HEK293 (cell line): Measurements from ENCODE around the gene PNLDC1.

Experiments used
- CTCF ChIA-PET: fragments of 350-600 bp; formaldehyde crosslinking; extraction: SDS; loops from one replicate; lab custom pipeline; 2021; ENCODE audit warnings: antibody characterized with exemption; lab: Yijun Ruan, JAX
- POLR2A ChIA-PET: fragments of 300-600 bp; formaldehyde crosslinking; extraction: SDS; loops from one replicate; lab custom pipeline; 2020; ENCODE audit warnings: antibody characterized with exemption, inconsistent platforms; lab: Yijun Ruan, JAX
- H3K27ac ChIP-seq: fragments of 200-500 bp; sonication (Bioruptor generic); 2 replicates; pipeline ENCODE4 v1.5.1; 2014; ENCODE audit warnings: low read depth, low read length, control low read depth, inconsistent platforms; ENCODE audit errors: extremely low read depth
- H3K36me3 ChIP-seq, 2 experiments: fragments of 200-500 bp in 1 of 2; sonication (Bioruptor generic) in 1 of 2; 1 replicate in 1 of 2; 2 replicates in 1 of 2; pipeline ENCODE4 v1.5.1; 2014 to 2017; ENCODE audit warnings: inconsistent platforms in 2 of 2, low read length in 2 of 2; ENCODE audit not compliant: control insufficient read depth in 2 of 2, insufficient read depth in 1 of 2
- H3K4me1 ChIP-seq: fragments of 200-500 bp; sonication (Bioruptor generic); 2 replicates; pipeline ENCODE4 v1.5.1; 2014; ENCODE audit warnings: mild to moderate bottlenecking, low read length, inconsistent platforms; ENCODE audit not compliant: control insufficient read depth, insufficient read depth
- H3K4me3 ChIP-seq: 2 replicates; pipeline ENCODE4 v1.5.1; 2011; ENCODE audit warnings: low read depth, mild to moderate bottlenecking, control low read depth, low read length, moderate library complexity
- H3K9me3 ChIP-seq: fragments of 200-500 bp; sonication (Bioruptor generic); 2 replicates; pipeline ENCODE4 v1.5.1; 2014; ENCODE audit warnings: low read depth, low read length, inconsistent platforms; ENCODE audit not compliant: control insufficient read depth, insufficient read depth
- EGR2 ChIP-seq: fragments of 450-650 bp; formaldehyde crosslinking; IDR thresholded peaks from 2 replicates; pipeline ENCODE4 v1.5.1; 2016; ENCODE audit warnings: low read depth, missing biosample characterization, missing genetic modification characterization
- HOXA7 ChIP-seq: sonication (generic); formaldehyde crosslinking; IDR thresholded peaks from 2 replicates; pipeline ENCODE4 v1.8.1; 2022; ENCODE audit warnings: missing genetic modification reagents, borderline replicate concordance
- KLF9 ChIP-seq: fragments of 450-650 bp; formaldehyde crosslinking; IDR thresholded peaks from 2 replicates; pipeline ENCODE4 v1.5.1; 2016; ENCODE audit warnings: missing biosample characterization, missing genetic modification characterization, low read depth
- PRDM1 ChIP-seq: fragments of 450-650 bp; formaldehyde crosslinking; IDR thresholded peaks from 2 replicates; pipeline ENCODE4; 2016; ENCODE audit warnings: missing biosample characterization, missing genetic modification characterization
- YY2 ChIP-seq: fragments of 450-650 bp; formaldehyde crosslinking; IDR thresholded peaks from 2 replicates; pipeline ENCODE4 v1.5.1; 2016; ENCODE audit warnings: missing biosample characterization, missing genetic modification characterization
- ZFP37 ChIP-seq: fragments of 450-650 bp; formaldehyde crosslinking; IDR thresholded peaks from 2 replicates; pipeline ENCODE4 v1.5.1; 2016; ENCODE audit warnings: missing biosample characterization, missing genetic modification characterization
- ZNF146 ChIP-seq: fragments of 450-650 bp; formaldehyde crosslinking; IDR thresholded peaks from 2 replicates; pipeline ENCODE4 v1.5.1; 2016; ENCODE audit warnings: missing biosample characterization, missing genetic modification characterization
- ZNF16 ChIP-seq: fragments of 450-650 bp; formaldehyde crosslinking; IDR thresholded peaks from 2 replicates; pipeline ENCODE4 v1.5.1; 2016; ENCODE audit warnings: low read depth, missing biosample characterization, missing genetic modification characterization
- ZNF174 ChIP-seq: fragments of 450-650 bp; formaldehyde crosslinking; IDR thresholded peaks from 2 replicates; pipeline ENCODE4 v1.5.0; 2017; ENCODE audit warnings: missing biosample characterization, mild to moderate bottlenecking, missing genetic modification characterization
- ZNF19 ChIP-seq: fragments of 450-650 bp; formaldehyde crosslinking; IDR thresholded peaks from 2 replicates; pipeline ENCODE4; 2016; ENCODE audit warnings: missing biosample characterization, missing genetic modification characterization, low read depth
- ZNF510 ChIP-seq: fragments of 450-650 bp; formaldehyde crosslinking; IDR thresholded peaks from 2 replicates; pipeline ENCODE4 v1.5.1; 2018; ENCODE audit warnings: mild to moderate bottlenecking, missing genetic modification characterization, missing biosample characterization; ENCODE audit not compliant: insufficient replicate concordance
- ZNF560 ChIP-seq: fragments of 450-650 bp; formaldehyde crosslinking; IDR thresholded peaks from 2 replicates; pipeline ENCODE4 v1.5.1; 2017; ENCODE audit warnings: missing biosample characterization, missing genetic modification characterization, borderline replicate concordance
- ZNF660 ChIP-seq: fragments of 450-650 bp; IDR thresholded peaks from 2 replicates; pipeline ENCODE4 v1.5.1; 2018; ENCODE audit warnings: missing biosample characterization, mild to moderate bottlenecking, missing genetic modification characterization
- TF ChIP-seq, protein P1 (sequence below): fragments of 450-650 bp; formaldehyde crosslinking; conservative IDR thresholded peaks from 2 replicates; pipeline ENCODE4 v1.5.1; 2016; ENCODE audit warnings: low read depth, missing biosample characterization, missing genetic modification characterization
- TF ChIP-seq, protein P2 (sequence below): fragments of 450-650 bp; formaldehyde crosslinking; IDR thresholded peaks from 2 replicates; pipeline ENCODE4 v1.5.1; 2016; ENCODE audit warnings: missing biosample characterization, missing genetic modification characterization, low read depth
- TF ChIP-seq, protein P3 (sequence below): fragments of 450-650 bp; formaldehyde crosslinking; IDR thresholded peaks from 2 replicates; pipeline ENCODE4 v1.5.1; 2016; ENCODE audit warnings: missing biosample characterization, missing genetic modification characterization
- TF ChIP-seq, protein P4 (sequence below): fragments of 450-650 bp; formaldehyde crosslinking; IDR thresholded peaks from 2 replicates; pipeline ENCODE4; 2016; ENCODE audit warnings: missing biosample characterization, missing genetic modification characterization

The PNLDC1 gene

DNA sequence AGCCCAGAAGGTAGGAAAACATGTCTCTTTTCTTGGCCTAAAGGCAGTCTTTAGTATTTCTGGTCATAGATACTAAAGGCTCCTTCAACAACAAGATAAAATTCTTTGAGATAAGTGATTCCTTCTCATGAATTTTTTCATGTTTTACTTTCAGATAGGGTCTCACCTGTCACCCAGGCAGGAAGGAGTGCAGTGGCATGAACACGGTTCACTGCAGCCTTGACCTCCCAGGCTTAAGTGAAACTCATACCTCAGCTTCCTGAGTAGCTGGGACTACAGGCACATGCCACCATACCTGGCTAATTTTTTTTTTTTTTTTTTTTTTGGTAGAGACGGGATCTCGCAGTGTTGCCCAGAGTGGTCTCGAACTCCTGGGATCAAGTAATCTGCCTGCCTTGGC, 9.1 kb downstream of the PNLDC1 start:
- TF ChIP-seq KLF9 (tag by site-specific recombination) (no peak), ZNF146 (tag by site-specific recombination) (no peak), ZNF510 (tag by site-specific recombination) (no peak), ZNF660 (tag by site-specific recombination) (no peak), PRDM1 (tag by site-specific recombination) (no peak), ZNF19 (tag by site-specific recombination) (no peak), ZNF16 (tag by site-specific recombination) (no peak), HOXA7 (CRISPR knock-in tag) (no peak), YY2 (tag by site-specific recombination) (no peak), EGR2 (tag by site-specific recombination) (no peak), ZNF560 (tag by site-specific recombination) (no peak), ZNF174 (tag by site-specific recombination) (no peak), ZFP37 (tag by site-specific recombination) (no peak)
- TF ChIP-seq, protein P1, sequence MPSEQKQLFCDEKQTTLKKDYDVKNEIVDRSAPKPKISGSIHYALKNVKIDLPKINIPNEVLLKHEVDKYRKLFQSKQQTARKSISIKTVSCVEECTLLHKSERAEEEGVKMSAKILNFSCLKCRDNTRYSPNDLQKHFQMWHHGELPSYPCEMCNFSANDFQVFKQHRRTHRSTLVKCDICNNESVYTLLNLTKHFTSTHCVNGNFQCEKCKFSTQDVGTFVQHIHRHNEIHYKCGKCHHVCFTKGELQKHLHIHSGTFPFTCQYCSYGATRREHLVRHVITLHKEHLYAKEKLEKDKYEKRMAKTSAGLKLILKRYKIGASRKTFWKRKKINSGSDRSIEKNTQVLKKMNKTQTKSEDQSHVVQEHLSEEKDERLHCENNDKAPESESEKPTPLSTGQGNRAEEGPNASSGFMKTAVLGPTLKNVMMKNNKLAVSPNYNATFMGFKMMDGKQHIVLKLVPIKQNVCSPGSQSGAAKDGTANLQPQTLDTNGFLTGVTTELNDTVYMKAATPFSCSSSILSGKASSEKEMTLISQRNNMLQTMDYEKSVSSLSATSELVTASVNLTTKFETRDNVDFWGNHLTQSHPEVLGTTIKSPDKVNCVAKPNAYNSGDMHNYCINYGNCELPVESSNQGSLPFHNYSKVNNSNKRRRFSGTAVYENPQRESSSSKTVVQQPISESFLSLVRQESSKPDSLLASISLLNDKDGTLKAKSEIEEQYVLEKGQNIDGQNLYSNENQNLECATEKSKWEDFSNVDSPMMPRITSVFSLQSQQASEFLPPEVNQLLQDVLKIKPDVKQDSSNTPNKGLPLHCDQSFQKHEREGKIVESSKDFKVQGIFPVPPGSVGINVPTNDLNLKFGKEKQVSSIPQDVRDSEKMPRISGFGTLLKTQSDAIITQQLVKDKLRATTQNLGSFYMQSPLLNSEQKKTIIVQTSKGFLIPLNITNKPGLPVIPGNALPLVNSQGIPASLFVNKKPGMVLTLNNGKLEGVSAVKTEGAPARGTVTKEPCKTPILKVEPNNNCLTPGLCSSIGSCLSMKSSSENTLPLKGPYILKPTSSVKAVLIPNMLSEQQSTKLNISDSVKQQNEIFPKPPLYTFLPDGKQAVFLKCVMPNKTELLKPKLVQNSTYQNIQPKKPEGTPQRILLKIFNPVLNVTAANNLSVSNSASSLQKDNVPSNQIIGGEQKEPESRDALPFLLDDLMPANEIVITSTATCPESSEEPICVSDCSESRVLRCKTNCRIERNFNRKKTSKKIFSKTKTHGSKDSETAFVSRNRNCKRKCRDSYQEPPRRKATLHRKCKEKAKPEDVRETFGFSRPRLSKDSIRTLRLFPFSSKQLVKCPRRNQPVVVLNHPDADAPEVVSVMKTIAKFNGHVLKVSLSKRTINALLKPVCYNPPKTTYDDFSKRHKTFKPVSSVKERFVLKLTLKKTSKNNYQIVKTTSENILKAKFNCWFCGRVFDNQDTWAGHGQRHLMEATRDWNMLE: no peak
- TF ChIP-seq, protein P2, sequence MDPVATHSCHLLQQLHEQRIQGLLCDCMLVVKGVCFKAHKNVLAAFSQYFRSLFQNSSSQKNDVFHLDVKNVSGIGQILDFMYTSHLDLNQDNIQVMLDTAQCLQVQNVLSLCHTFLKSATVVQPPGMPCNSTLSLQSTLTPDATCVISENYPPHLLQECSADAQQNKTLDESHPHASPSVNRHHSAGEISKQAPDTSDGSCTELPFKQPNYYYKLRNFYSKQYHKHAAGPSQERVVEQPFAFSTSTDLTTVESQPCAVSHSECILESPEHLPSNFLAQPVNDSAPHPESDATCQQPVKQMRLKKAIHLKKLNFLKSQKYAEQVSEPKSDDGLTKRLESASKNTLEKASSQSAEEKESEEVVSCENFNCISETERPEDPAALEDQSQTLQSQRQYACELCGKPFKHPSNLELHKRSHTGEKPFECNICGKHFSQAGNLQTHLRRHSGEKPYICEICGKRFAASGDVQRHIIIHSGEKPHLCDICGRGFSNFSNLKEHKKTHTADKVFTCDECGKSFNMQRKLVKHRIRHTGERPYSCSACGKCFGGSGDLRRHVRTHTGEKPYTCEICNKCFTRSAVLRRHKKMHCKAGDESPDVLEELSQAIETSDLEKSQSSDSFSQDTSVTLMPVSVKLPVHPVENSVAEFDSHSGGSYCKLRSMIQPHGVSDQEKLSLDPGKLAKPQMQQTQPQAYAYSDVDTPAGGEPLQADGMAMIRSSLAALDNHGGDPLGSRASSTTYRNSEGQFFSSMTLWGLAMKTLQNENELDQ (tag by site-specific recombination): no peak
- TF ChIP-seq, protein P3, sequence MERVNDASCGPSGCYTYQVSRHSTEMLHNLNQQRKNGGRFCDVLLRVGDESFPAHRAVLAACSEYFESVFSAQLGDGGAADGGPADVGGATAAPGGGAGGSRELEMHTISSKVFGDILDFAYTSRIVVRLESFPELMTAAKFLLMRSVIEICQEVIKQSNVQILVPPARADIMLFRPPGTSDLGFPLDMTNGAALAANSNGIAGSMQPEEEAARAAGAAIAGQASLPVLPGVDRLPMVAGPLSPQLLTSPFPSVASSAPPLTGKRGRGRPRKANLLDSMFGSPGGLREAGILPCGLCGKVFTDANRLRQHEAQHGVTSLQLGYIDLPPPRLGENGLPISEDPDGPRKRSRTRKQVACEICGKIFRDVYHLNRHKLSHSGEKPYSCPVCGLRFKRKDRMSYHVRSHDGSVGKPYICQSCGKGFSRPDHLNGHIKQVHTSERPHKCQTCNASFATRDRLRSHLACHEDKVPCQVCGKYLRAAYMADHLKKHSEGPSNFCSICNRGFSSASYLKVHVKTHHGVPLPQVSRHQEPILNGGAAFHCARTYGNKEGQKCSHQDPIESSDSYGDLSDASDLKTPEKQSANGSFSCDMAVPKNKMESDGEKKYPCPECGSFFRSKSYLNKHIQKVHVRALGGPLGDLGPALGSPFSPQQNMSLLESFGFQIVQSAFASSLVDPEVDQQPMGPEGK (tag by site-specific recombination): no peak
- TF ChIP-seq, protein P4, sequence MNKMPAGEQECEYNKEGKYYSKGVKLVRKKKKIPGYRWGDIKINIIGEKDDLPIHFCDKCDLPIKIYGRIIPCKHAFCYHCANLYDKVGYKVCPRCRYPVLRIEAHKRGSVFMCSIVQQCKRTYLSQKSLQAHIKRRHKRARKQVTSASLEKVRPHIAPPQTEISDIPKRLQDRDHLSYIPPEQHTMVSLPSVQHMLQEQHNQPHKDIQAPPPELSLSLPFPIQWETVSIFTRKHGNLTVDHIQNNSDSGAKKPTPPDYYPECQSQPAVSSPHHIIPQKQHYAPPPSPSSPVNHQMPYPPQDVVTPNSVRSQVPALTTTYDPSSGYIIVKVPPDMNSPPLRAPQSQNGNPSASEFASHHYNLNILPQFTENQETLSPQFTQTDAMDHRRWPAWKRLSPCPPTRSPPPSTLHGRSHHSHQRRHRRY: no peak
- H3K36me3 ChIP-seq: no peaks in the 10 kb centered on the region
- H3K4me3 ChIP-seq: no peak overlapping the region
- H3K4me1 ChIP-seq: peaks cover 4% of the 10 kb centered on the region
- no peak overlapping the region for H3K27ac ChIP-seq
- ChIA-PET CTCF (no interaction called here), POLR2A (interaction anchor here (5.7 kb wide), 1 partner anchor 19 kb away, joined by 47 read pairs; the partner anchor contains the start of genes MRPL18 and TCP1)
- no peaks in the 10 kb centered on the region for H3K9me3 ChIP-seq
